Stimulated activated CD8-positive, alpha-beta memory T cell treated with anti-CD3 and anti-CD28 coated beads, Interleukin-15, amount 100 ng/mL, for 48 hours (primary cell): ENCODE results near the gene ITSN1.
"Not testable (repeated sequence)": the region's sequence is repeated elsewhere in the genome, so short reads cannot be mapped to it uniquely, and the experiment has no call there.

Source experiments
- DNase-seq, 2 donors: peaks; one replicate each; pipeline ENCODE4 v3.0.0-alpha.2; 2020; ENCODE audit warnings: low read depth in 2 of 2

ITSN1 gene

GRCh38 chr21:33650929-33651509 lies 8.7 kb downstream of the ITSN1 start:
- DNase-seq, result no peak

- DNase-seq, result no peak
Observed at GRCh38 chr21:33651965-33652680, 9.8 kb downstream of the ITSN1 start.

GRCh38 chr21:33654412-33654811 lies 12.1 kb downstream of the ITSN1 start:
- DNase-seq, result no peak

- no peak for DNase-seq
Observed at GRCh38 chr21:33655588-33656221, 13.4 kb downstream of the ITSN1 start.

- no peak for DNase-seq
Observed at GRCh38 chr21:33657124-33657820, 15.0 kb downstream of the ITSN1 start.

GRCh38 chr21:33658919-33659567 lies 16.7 kb downstream of the ITSN1 start:
- DNase-seq, result no peak

- DNase-seq, result no peak
Observed at GRCh38 chr21:33659568-33659949, 17.3 kb downstream of the ITSN1 start.

GRCh38 chr21:33660406-33660805 lies 18.1 kb downstream of the ITSN1 start:
- no peak for DNase-seq

GRCh38 chr21:33661146-33661545 lies 18.8 kb downstream of the ITSN1 start:
- DNase-seq, result no peak

- DNase-seq, result no peak
Observed at GRCh38 chr21:33662046-33662445, 19.7 kb downstream of the ITSN1 start.

GRCh38 chr21:33663241-33663640 lies 20.9 kb downstream of the ITSN1 start:
- no peak for DNase-seq

GRCh38 chr21:33664135-33664534 lies 21.8 kb downstream of the ITSN1 start:
- DNase-seq, result no peak

GRCh38 chr21:33666153-33666552 lies 23.9 kb downstream of the ITSN1 start:
- DNase-seq, result no peak

- DNase-seq, result no peak
Observed at GRCh38 chr21:33667636-33668035, 25.3 kb downstream of the ITSN1 start.

- DNase-seq, result no peak
Observed at GRCh38 chr21:33668180-33668579, 25.9 kb downstream of the ITSN1 start.

- DNase-seq, result no peak
Observed at GRCh38 chr21:33668620-33669019, 26.3 kb downstream of the ITSN1 start.

GRCh38 chr21:33670076-33670978 lies 28.0 kb downstream of the ITSN1 start:
- no peak for DNase-seq

- DNase-seq, result no peak
Observed at GRCh38 chr21:33673473-33673872, 31.2 kb downstream of the ITSN1 start.

GRCh38 chr21:33674226-33674625 lies 31.9 kb downstream of the ITSN1 start:
- DNase-seq, result no peak

- not testable (repeated sequence) for DNase-seq
Observed at GRCh38 chr21:33676666-33677065, 34.4 kb downstream of the ITSN1 start.

GRCh38 chr21:33677450-33677849 lies 35.1 kb downstream of the ITSN1 start:
- DNase-seq, result no peak
